Prostate gland (tissue), 2 donors: ENCODE data around the gene SPARCL1.

ENCODE experiments used
- POLR2A ChIP-seq: fragments of 450-650 bp; IDR thresholded peaks from one replicate; pipeline ENCODE4 v1.6.1; 2016; ENCODE audit warnings: antibody characterized with exemption, mild to moderate bottlenecking
- POLR2AphosphoS5 ChIP-seq: sonication (generic); formaldehyde crosslinking; IDR thresholded peaks from one replicate; pipeline ENCODE4 v1.6.1; 2017; ENCODE audit warnings: antibody characterized with exemption
- TF ChIP-seq, protein P1 (sequence below), 4 experiments: fragments of 200-600 bp in 2 of 4; fragments of 450-650 bp in 2 of 4; sonication (generic) in 2 of 4; IDR thresholded peaks; 1 replicate in 3 of 4; 2 replicates in 1 of 4; pipeline ENCODE4 v1.5.1; 2016 to 2019; ENCODE audit warnings: antibody characterized with exemption in 4 of 4, mild to moderate bottlenecking in 2 of 4, moderate library complexity in 2 of 4

DNA sequence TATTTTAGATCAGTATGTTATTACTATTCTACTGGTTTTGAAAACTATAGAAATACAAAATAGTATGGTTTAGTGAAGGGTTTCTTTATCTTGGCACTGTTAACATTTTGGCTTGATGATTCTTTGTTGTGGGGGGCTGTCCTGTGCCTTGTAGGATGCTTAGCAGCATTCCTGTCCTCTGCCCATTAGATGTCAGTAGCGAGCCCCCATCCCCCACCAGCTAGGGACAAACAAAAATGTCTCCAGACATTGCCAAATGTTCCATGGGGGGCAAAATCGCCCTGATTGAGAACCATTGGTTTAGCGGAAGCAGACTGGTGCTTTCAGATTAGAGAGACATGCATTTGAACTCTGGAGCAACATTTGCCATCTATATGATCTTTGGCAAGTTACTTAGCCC, 23.3 kb downstream of the SPARCL1 start:
- no peak for TF ChIP-seq POLR2AphosphoS5
- TF ChIP-seq, protein P1, sequence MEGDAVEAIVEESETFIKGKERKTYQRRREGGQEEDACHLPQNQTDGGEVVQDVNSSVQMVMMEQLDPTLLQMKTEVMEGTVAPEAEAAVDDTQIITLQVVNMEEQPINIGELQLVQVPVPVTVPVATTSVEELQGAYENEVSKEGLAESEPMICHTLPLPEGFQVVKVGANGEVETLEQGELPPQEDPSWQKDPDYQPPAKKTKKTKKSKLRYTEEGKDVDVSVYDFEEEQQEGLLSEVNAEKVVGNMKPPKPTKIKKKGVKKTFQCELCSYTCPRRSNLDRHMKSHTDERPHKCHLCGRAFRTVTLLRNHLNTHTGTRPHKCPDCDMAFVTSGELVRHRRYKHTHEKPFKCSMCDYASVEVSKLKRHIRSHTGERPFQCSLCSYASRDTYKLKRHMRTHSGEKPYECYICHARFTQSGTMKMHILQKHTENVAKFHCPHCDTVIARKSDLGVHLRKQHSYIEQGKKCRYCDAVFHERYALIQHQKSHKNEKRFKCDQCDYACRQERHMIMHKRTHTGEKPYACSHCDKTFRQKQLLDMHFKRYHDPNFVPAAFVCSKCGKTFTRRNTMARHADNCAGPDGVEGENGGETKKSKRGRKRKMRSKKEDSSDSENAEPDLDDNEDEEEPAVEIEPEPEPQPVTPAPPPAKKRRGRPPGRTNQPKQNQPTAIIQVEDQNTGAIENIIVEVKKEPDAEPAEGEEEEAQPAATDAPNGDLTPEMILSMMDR (IDR thresholded peaks at IDR 0.05), result no peak
- no peak for TF ChIP-seq POLR2A
